Endothelial cell of umbilical vein (primary cell): ENCODE measurements around the gene KLHL18.

Source experiments
- JUN ChIP-seq: IDR thresholded peaks from 2 replicates; pipeline ENCODE4 v1.6.1; 2011; ENCODE audit warnings: borderline replicate concordance, low read depth; ENCODE audit not compliant: insufficient read length, insufficient read depth
- MYC ChIP-seq: IDR thresholded peaks from one replicate; pipeline ENCODE4 v1.6.1; 2011; ENCODE audit warnings: mild to moderate bottlenecking, low read depth, low read length

GRCh38 chr3:47347217-47347801 is 64.6 kb downstream of the KLHL18 start:
- TF ChIP-seq MYC (no peak), JUN (no peak)
